SK-N-SH treated with all-trans-retinoic acid at 6 μM for 48 hours (cell line): ENCODE measurements around the gene PIGN.
A peak's percentile ranks its signal among the peaks of the same experiment; 100 is the strongest.

Source experiments
- ATAC-seq: fragments of 200-7000 bp; cut with Tn5 transposase; 3 replicates; pipeline ENCODE4 v1.9.1; 2020; ENCODE audit warnings: mild to moderate bottlenecking, moderate library complexity
- ARNTL ChIP-seq: fragments of 450-650 bp; formaldehyde crosslinking; IDR thresholded peaks from 2 replicates; pipeline ENCODE4 v1.5.0; 2020; ENCODE audit warnings: low read depth, mild to moderate bottlenecking, moderate library complexity, borderline replicate concordance
- CSDC2 ChIP-seq: fragments of 250-450 bp; sonication (Bioruptor Pico); IDR thresholded peaks from 2 replicates; pipeline ENCODE4 v1.5.0; 2020; ENCODE audit warnings: mild to moderate bottlenecking, moderate library complexity
- ESRRG ChIP-seq: fragments of 250-450 bp; sonication (Bioruptor Pico); IDR thresholded peaks from 2 replicates; pipeline ENCODE4 v1.6.1; 2021; ENCODE audit warnings: mild to moderate bottlenecking
- GLIS3 ChIP-seq: fragments of 250-450 bp; sonication (Bioruptor Pico); IDR thresholded peaks from 2 replicates; pipeline ENCODE4 v1.5.0; 2020; ENCODE audit warnings: mild to moderate bottlenecking, moderate library complexity
- ISL1 ChIP-seq: fragments of 250-450 bp; sonication (Bioruptor Pico); IDR thresholded peaks from 2 replicates; pipeline ENCODE4 v2.1.2; 2022; ENCODE audit warnings: mild to moderate bottlenecking, moderate library complexity
- PPARA ChIP-seq: fragments of 250-450 bp; sonication (Bioruptor Pico); IDR thresholded peaks from 2 replicates; pipeline ENCODE4 v1.5.0; 2020; ENCODE audit warnings: mild to moderate bottlenecking, borderline replicate concordance
- RARB ChIP-seq: fragments of 250-450 bp; sonication (Bioruptor Pico); IDR thresholded peaks from 2 replicates; pipeline ENCODE4 v1.8.0; 2021; ENCODE audit warnings: mild to moderate bottlenecking, moderate library complexity
- TOX ChIP-seq: fragments of 250-450 bp; sonication (Bioruptor Pico); IDR thresholded peaks from 2 replicates; pipeline ENCODE4 v1.8.0; 2021; ENCODE audit warnings: mild to moderate bottlenecking, moderate library complexity, borderline replicate concordance
- ZC3H10 ChIP-seq: fragments of 250-450 bp; sonication (Bioruptor Pico); IDR thresholded peaks from 2 replicates; pipeline ENCODE4 v1.5.1; 2021; ENCODE audit warnings: mild to moderate bottlenecking, moderate library complexity
- ZFP3 ChIP-seq: fragments of 250-450 bp; sonication (Bioruptor Pico); IDR thresholded peaks from 2 replicates; pipeline ENCODE4 v1.5.0; 2020; ENCODE audit warnings: mild to moderate bottlenecking, moderate library complexity
- ZFP30 ChIP-seq: fragments of 450-650 bp; formaldehyde crosslinking; IDR thresholded peaks from 2 replicates; pipeline ENCODE4 v1.5.0; 2022; ENCODE audit warnings: mild to moderate bottlenecking, moderate library complexity
- ZNF565 ChIP-seq: fragments of 450-650 bp; formaldehyde crosslinking; conservative IDR thresholded peaks from 2 replicates; pipeline ENCODE4 v1.5.0; 2020; ENCODE audit warnings: low read depth, mild to moderate bottlenecking, moderate library complexity
- ZNF70 ChIP-seq: fragments of 450-650 bp; formaldehyde crosslinking; IDR thresholded peaks from 2 replicates; pipeline ENCODE4 v1.5.0; 2020; ENCODE audit warnings: mild to moderate bottlenecking, moderate library complexity
- ZNF8 ChIP-seq: fragments of 450-650 bp; formaldehyde crosslinking; IDR thresholded peaks from 2 replicates; pipeline ENCODE4 v1.5.0; 2020; ENCODE audit warnings: mild to moderate bottlenecking, moderate library complexity
- TF ChIP-seq, protein P1 (sequence below): fragments of 250-450 bp; sonication (Bioruptor Pico); IDR thresholded peaks from 2 replicates; pipeline ENCODE4 v1.5.0; 2020; ENCODE audit warnings: mild to moderate bottlenecking, moderate library complexity
- TF ChIP-seq, protein P2 (sequence below): fragments of 250-450 bp; sonication (Bioruptor Pico); IDR thresholded peaks from 2 replicates; pipeline ENCODE4 v1.5.1; 2021; ENCODE audit warnings: mild to moderate bottlenecking, moderate library complexity
- TF ChIP-seq, protein P3 (sequence below): fragments of 250-450 bp; sonication (Bioruptor Pico); IDR thresholded peaks from 2 replicates; pipeline ENCODE4 v1.8.0; 2020; ENCODE audit warnings: mild to moderate bottlenecking, moderate library complexity, borderline replicate concordance
- TF ChIP-seq, protein P4 (sequence below): fragments of 250-450 bp; sonication (Bioruptor Pico); IDR thresholded peaks from 2 replicates; pipeline ENCODE4 v1.8.0; 2021; ENCODE audit warnings: low read depth, mild to moderate bottlenecking, moderate library complexity, borderline replicate concordance
- TF ChIP-seq, protein P5 (sequence below): fragments of 250-450 bp; sonication (Bioruptor Pico); IDR thresholded peaks from 2 replicates; pipeline ENCODE4 v1.5.1; 2020; ENCODE audit warnings: low read depth, mild to moderate bottlenecking, moderate library complexity

PIGN gene

DNA sequence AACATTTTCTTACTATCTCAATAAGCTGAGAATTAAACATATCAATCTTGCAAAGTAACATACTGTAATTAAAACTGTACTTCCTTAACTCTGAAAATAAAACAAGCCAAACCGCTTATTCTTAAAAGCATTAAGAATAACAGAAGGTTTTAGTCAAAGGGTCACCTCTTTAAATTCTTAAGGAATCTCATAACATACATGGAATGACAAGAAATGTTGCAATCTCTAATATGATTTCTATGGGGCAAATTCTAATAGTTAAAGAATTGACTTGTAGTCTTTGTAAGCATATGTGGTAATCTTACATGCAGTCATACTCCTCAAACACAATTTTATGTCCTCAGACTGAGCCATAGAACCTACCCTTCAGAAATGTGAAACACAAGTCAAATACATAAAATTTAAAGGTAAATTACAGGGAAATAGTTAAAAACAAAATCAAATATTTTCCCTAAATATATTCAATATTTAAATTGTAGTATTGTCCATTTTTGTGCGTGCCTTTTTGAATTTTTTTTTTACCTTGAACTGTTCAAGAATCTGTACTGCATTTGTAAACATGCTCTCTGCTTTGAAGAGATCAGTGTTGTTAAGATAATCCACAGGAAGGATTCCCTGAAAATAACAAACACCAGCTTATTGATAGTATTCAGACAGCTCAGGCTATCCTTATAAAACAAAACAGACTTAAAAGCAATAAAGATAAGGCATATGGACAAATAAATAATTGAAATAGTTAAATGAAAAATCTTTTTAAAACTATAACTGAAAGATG is 48.2 kb downstream of the PIGN start (continued):
- TF ChIP-seq, protein P1, sequence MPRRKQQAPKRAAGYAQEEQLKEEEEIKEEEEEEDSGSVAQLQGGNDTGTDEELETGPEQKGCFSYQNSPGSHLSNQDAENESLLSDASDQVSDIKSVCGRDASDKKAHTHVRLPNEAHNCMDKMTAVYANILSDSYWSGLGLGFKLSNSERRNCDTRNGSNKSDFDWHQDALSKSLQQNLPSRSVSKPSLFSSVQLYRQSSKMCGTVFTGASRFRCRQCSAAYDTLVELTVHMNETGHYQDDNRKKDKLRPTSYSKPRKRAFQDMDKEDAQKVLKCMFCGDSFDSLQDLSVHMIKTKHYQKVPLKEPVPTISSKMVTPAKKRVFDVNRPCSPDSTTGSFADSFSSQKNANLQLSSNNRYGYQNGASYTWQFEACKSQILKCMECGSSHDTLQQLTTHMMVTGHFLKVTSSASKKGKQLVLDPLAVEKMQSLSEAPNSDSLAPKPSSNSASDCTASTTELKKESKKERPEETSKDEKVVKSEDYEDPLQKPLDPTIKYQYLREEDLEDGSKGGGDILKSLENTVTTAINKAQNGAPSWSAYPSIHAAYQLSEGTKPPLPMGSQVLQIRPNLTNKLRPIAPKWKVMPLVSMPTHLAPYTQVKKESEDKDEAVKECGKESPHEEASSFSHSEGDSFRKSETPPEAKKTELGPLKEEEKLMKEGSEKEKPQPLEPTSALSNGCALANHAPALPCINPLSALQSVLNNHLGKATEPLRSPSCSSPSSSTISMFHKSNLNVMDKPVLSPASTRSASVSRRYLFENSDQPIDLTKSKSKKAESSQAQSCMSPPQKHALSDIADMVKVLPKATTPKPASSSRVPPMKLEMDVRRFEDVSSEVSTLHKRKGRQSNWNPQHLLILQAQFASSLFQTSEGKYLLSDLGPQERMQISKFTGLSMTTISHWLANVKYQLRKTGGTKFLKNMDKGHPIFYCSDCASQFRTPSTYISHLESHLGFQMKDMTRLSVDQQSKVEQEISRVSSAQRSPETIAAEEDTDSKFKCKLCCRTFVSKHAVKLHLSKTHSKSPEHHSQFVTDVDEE: no peak
- no peak for TF ChIP-seq GLIS3 (CRISPR knock-in tag)

DNA sequence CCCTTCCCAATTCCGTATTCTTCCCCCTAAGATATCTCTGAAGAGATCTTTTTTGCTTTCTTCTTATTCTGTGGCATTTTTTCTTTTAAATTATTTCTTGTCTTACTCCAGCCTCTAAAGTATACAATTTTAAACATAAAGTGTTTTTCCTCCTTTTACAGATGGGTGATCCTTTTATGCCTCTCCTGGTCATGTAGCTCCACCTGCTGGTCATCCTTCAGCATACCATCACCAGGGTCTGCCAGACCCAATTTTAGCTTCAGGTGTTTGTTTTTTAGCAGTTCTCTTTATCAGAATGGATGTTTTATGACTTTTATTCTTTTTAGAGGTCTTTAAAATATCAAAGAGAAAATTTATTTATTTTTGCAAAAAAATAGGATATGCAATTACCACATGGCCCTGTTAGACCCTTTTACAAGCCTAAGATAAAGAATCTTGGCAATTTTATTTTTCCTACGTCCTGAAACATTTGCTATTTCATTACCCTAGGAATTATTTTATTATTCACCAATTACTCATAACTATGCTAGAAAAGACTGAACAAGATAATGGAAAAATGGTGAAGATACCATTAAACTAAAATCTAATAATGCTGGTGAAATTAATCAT is 55.5 kb downstream of the PIGN start:
- no peak for TF ChIP-seq ZNF8 (CRISPR knock-in tag)
- peak; percentile 84 for ATAC-seq

DNA sequence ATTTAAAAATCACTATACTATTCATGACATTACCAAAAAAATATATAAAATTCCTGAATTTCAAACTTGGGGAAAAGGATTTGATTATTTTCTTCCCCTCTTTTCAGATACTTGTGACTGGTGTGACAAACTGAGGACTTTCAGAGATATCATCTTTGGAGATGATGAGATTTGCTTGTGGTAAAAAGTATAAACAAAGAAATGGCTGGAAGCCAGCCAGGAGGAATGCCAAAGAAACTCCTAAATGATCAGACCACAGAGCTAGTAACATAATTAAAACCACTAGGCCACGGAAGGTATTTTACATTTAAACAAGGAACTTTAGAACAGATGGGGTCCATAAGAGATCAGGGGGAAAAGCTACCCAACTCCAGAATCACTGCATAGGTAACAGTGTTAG is 58.7 kb downstream of the PIGN start:
- peak; percentile 58 for ATAC-seq

DNA sequence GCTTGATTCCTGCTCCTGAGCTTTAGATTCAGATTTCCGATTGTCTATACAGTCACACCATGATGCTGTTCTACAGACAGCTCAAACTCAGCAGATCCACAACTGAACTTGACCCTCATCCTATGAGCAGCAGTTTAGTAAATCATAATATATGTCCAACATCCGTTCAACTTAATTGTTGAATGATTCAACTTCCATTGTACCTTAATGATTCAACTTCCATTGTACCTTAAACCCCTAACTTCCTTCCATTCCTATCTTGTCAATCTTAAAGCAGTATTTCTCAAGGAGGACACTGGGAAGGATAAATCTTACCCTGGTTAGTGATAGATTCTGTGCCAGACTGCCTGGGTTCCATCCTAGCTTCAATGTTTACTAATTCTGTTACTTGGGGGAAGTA is 60.1 kb downstream of the PIGN start:
- no peak for ATAC-seq
- TF ChIP-seq CSDC2 (CRISPR knock-in tag) (no peak), ARNTL (no peak), GLIS3 (CRISPR knock-in tag) (no peak), PPARA (CRISPR knock-in tag) (no peak), ZNF565 (CRISPR knock-in tag) (no peak)
- TF ChIP-seq, protein P2, sequence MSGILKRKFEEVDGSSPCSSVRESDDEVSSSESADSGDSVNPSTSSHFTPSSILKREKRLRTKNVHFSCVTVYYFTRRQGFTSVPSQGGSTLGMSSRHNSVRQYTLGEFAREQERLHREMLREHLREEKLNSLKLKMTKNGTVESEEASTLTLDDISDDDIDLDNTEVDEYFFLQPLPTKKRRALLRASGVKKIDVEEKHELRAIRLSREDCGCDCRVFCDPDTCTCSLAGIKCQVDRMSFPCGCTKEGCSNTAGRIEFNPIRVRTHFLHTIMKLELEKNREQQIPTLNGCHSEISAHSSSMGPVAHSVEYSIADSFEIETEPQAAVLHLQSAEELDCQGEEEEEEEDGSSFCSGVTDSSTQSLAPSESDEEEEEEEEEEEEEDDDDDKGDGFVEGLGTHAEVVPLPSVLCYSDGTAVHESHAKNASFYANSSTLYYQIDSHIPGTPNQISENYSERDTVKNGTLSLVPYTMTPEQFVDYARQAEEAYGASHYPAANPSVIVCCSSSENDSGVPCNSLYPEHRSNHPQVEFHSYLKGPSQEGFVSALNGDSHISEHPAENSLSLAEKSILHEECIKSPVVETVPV (CRISPR knock-in tag): no peak
- TF ChIP-seq, protein P1: no peak

More for the DNA sequence above, 58.7 kb downstream of the PIGN start:
- TF ChIP-seq ZC3H10 (CRISPR knock-in tag) (no peak), CSDC2 (CRISPR knock-in tag) (no peak), ZFP30 (no peak), RARB (CRISPR knock-in tag) (no peak), ESRRG (no peak), ZNF8 (CRISPR knock-in tag) (no peak), TOX (CRISPR knock-in tag) (no peak), ZFP3 (CRISPR knock-in tag) (no peak), ZNF70 (no peak), ISL1 (CRISPR knock-in tag) (no peak), ZNF565 (CRISPR knock-in tag) (no peak), PPARA (CRISPR knock-in tag) (no peak)
- TF ChIP-seq, protein P3, sequence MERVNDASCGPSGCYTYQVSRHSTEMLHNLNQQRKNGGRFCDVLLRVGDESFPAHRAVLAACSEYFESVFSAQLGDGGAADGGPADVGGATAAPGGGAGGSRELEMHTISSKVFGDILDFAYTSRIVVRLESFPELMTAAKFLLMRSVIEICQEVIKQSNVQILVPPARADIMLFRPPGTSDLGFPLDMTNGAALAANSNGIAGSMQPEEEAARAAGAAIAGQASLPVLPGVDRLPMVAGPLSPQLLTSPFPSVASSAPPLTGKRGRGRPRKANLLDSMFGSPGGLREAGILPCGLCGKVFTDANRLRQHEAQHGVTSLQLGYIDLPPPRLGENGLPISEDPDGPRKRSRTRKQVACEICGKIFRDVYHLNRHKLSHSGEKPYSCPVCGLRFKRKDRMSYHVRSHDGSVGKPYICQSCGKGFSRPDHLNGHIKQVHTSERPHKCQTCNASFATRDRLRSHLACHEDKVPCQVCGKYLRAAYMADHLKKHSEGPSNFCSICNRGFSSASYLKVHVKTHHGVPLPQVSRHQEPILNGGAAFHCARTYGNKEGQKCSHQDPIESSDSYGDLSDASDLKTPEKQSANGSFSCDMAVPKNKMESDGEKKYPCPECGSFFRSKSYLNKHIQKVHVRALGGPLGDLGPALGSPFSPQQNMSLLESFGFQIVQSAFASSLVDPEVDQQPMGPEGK: no peak
- TF ChIP-seq, protein P4, sequence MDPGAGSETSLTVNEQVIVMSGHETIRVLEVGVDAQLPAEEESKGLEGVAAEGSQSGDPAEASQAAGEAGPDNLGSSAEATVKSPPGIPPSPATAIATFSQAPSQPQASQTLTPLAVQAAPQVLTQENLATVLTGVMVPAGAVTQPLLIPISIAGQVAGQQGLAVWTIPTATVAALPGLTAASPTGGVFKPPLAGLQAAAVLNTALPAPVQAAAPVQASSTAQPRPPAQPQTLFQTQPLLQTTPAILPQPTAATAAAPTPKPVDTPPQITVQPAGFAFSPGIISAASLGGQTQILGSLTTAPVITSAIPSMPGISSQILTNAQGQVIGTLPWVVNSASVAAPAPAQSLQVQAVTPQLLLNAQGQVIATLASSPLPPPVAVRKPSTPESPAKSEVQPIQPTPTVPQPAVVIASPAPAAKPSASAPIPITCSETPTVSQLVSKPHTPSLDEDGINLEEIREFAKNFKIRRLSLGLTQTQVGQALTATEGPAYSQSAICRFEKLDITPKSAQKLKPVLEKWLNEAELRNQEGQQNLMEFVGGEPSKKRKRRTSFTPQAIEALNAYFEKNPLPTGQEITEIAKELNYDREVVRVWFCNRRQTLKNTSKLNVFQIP: no peak
- TF ChIP-seq, protein P5, sequence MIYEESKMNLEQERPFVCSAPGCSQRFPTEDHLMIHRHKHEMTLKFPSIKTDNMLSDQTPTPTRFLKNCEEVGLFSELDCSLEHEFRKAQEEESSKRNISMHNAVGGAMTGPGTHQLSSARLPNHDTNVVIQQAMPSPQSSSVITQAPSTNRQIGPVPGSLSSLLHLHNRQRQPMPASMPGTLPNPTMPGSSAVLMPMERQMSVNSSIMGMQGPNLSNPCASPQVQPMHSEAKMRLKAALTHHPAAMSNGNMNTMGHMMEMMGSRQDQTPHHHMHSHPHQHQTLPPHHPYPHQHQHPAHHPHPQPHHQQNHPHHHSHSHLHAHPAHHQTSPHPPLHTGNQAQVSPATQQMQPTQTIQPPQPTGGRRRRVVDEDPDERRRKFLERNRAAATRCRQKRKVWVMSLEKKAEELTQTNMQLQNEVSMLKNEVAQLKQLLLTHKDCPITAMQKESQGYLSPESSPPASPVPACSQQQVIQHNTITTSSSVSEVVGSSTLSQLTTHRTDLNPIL (CRISPR knock-in tag): no peak
- TF ChIP-seq, protein P1: no peak
- TF ChIP-seq, all 23 proteins: peak for 0
